WTC11 (cell line): ENCODE data around the gene CPSF4. TPM values are rescaled to one million over a fixed set of nuclear protein-coding genes. Genes with fewer than 3 reads are reported as not detected.

Source experiments
- ATAC-seq: fragments of 200-7000 bp; cut with Tn5 transposase; 2 replicates; pipeline ENCODE4 v1.10.0; 2021; ENCODE audit warnings: mild to moderate bottlenecking, moderate library complexity
- CTCF ChIA-PET: fragments of 300-600 bp; sonication (Branson Sonifier 250); formaldehyde crosslinking; loops from one replicate; lab custom pipeline; 2021; ENCODE audit warnings: antibody characterized with exemption; lab: Charles Lee
- POLR2A ChIA-PET: fragments of 350-600 bp; sonication (Branson Sonifier 250); formaldehyde crosslinking; loops from one replicate; lab custom pipeline; 2021; ENCODE audit warnings: antibody characterized with exemption; lab: Charles Lee
- DNase-seq: peaks from one replicate; pipeline ENCODE4 v3.0.0; 2021; ENCODE audit warnings: low spot score
- H3K27ac Mint-ChIP-seq: 2 replicates; pipeline ENCODE4 v1.8.0; 2021; ENCODE audit warnings: mixed read lengths
- H3K27me3 Mint-ChIP-seq: 2 replicates; pipeline ENCODE4 v1.8.0; 2021; ENCODE audit warnings: low read depth, mild to moderate bottlenecking, moderate library complexity, mixed read lengths
- H3K36me3 Mint-ChIP-seq: 2 replicates; pipeline ENCODE4 v1.8.0; 2021; ENCODE audit warnings: mixed read lengths
- H3K4me1 Mint-ChIP-seq: 2 replicates; pipeline ENCODE4 v1.8.0; 2022; ENCODE audit warnings: mixed read lengths
- H3K4me3 Mint-ChIP-seq: 2 replicates; pipeline ENCODE4 v1.8.0; 2021; ENCODE audit warnings: mild to moderate bottlenecking, moderate library complexity, mixed read lengths
- H3K9me3 Mint-ChIP-seq: 2 replicates; pipeline ENCODE4 v1.8.0; 2021; ENCODE audit warnings: mixed read lengths
- CREB1 ChIP-seq: sonication (generic); formaldehyde crosslinking; IDR thresholded peaks from 2 replicates; pipeline ENCODE4 v1.8.0; 2023; ENCODE audit warnings: mild to moderate bottlenecking, missing genetic modification reagents
- CREM ChIP-seq: sonication (generic); formaldehyde crosslinking; IDR thresholded peaks from 2 replicates; pipeline ENCODE4 v1.8.1; 2022; ENCODE audit warnings: mild to moderate bottlenecking, missing genetic modification reagents, moderate library complexity
- ELF4 ChIP-seq: sonication (generic); formaldehyde crosslinking; IDR thresholded peaks from 2 replicates; pipeline ENCODE4 v1.8.1; 2022; ENCODE audit warnings: low read depth, mild to moderate bottlenecking, moderate library complexity, missing genetic modification reagents
- FOXK1 ChIP-seq: sonication (generic); formaldehyde crosslinking; IDR thresholded peaks from 2 replicates; pipeline ENCODE4 v1.8.0; 2022; ENCODE audit warnings: mild to moderate bottlenecking, moderate library complexity, missing genetic modification reagents
- FOXP1 ChIP-seq: sonication (generic); formaldehyde crosslinking; IDR thresholded peaks from 2 replicates; pipeline ENCODE4 v1.8.0; 2022; ENCODE audit warnings: missing genetic modification reagents, mild to moderate bottlenecking, moderate library complexity, borderline replicate concordance
- GABPB1 ChIP-seq: sonication (generic); formaldehyde crosslinking; IDR thresholded peaks from 2 replicates; pipeline ENCODE4 v1.8.1; 2023; ENCODE audit warnings: mild to moderate bottlenecking, missing genetic modification reagents
- GRHL2 ChIP-seq: fragments of 250-450 bp; sonication (Bioruptor Pico); IDR thresholded peaks from 2 replicates; pipeline ENCODE4 v1.8.0; 2022; ENCODE audit warnings: mild to moderate bottlenecking, moderate library complexity; ENCODE audit not compliant: insufficient replicate concordance, severe bottlenecking
- GTF2I ChIP-seq: fragments of 250-450 bp; sonication (Bioruptor Pico); conservative IDR thresholded peaks from 2 replicates; pipeline ENCODE4 v1.4.0; 2021; ENCODE audit warnings: mild to moderate bottlenecking
- HMGA2 ChIP-seq: fragments of 250-450 bp; sonication (Bioruptor Pico); IDR thresholded peaks from 2 replicates; pipeline ENCODE4 v1.4.0; 2021; ENCODE audit warnings: mild to moderate bottlenecking, moderate library complexity
- IRF2 ChIP-seq: sonication (generic); formaldehyde crosslinking; IDR thresholded peaks from 2 replicates; pipeline ENCODE4 v1.8.0; 2022; ENCODE audit warnings: low read depth, missing genetic modification reagents, borderline replicate concordance
- JAZF1 ChIP-seq: fragments of 250-450 bp; sonication (Bioruptor Pico); IDR thresholded peaks from 2 replicates; pipeline ENCODE4 v1.9.0; 2021; ENCODE audit warnings: moderate library complexity, mild to moderate bottlenecking, inconsistent platforms
- NFYB ChIP-seq: sonication (generic); formaldehyde crosslinking; conservative IDR thresholded peaks from 2 replicates; pipeline ENCODE4 v1.8.0; 2022; ENCODE audit warnings: low read depth, missing genetic modification reagents
- NR1H2 ChIP-seq: sonication (generic); formaldehyde crosslinking; IDR thresholded peaks from 2 replicates; pipeline ENCODE4 v1.9.0; 2021; ENCODE audit warnings: mild to moderate bottlenecking, moderate library complexity, missing genetic modification reagents
- NR2C2 ChIP-seq: sonication (generic); formaldehyde crosslinking; IDR thresholded peaks from 2 replicates; pipeline ENCODE4 v1.8.0; 2022; ENCODE audit warnings: mild to moderate bottlenecking, missing genetic modification reagents
- NR3C1 ChIP-seq: sonication (generic); formaldehyde crosslinking; conservative IDR thresholded peaks from 2 replicates; pipeline ENCODE4 v1.8.1; 2023; ENCODE audit warnings: low read depth, mild to moderate bottlenecking, missing genetic modification reagents
- PRRX2 ChIP-seq: fragments of 250-450 bp; sonication (Bioruptor Pico); IDR thresholded peaks from 2 replicates; pipeline ENCODE4 v1.8.0; 2021; ENCODE audit warnings: mild to moderate bottlenecking
- SOX15 ChIP-seq: fragments of 250-450 bp; sonication (Bioruptor Pico); IDR thresholded peaks from 2 replicates; pipeline ENCODE4 v1.9.0; 2021; ENCODE audit warnings: mild to moderate bottlenecking
- SP1 ChIP-seq: sonication (generic); formaldehyde crosslinking; conservative IDR thresholded peaks from 2 replicates; pipeline ENCODE4 v1.8.1; 2022; ENCODE audit warnings: missing genetic modification reagents
- TCF7 ChIP-seq: sonication (generic); formaldehyde crosslinking; IDR thresholded peaks from 2 replicates; pipeline ENCODE4 v1.8.0; 2022; ENCODE audit warnings: mild to moderate bottlenecking, low read depth, missing genetic modification reagents, moderate library complexity
- TEAD4 ChIP-seq: sonication (generic); formaldehyde crosslinking; IDR thresholded peaks from 2 replicates; pipeline ENCODE4 v1.8.0; 2022; ENCODE audit warnings: mild to moderate bottlenecking, missing genetic modification reagents
- TP53 ChIP-seq: sonication (generic); formaldehyde crosslinking; IDR thresholded peaks from 2 replicates; pipeline ENCODE4 v1.8.1; 2023; ENCODE audit warnings: mild to moderate bottlenecking, missing genetic modification reagents
- ZNF263 ChIP-seq: sonication (generic); formaldehyde crosslinking; IDR thresholded peaks from 2 replicates; pipeline ENCODE4 v1.8.1; 2022; ENCODE audit warnings: low read depth, mild to moderate bottlenecking, moderate library complexity, missing genetic modification reagents
- ZNF423 ChIP-seq: fragments of 250-450 bp; sonication (Bioruptor Pico); IDR thresholded peaks from 2 replicates; pipeline ENCODE4 v2.1.2; 2022; ENCODE audit warnings: mild to moderate bottlenecking, moderate library complexity
- total RNA-seq: library from RNA; stranded (reverse); gene quantifications from 3 replicates; pipeline ENCODE4 v1.2.3, GENCODE V29; 2021
- TF ChIP-seq, protein P1 (sequence below): fragments of 250-450 bp; sonication (Bioruptor Pico); IDR thresholded peaks from 2 replicates; pipeline ENCODE4 v1.8.0; 2021; ENCODE audit warnings: mild to moderate bottlenecking
- TF ChIP-seq, protein P2 (sequence below): sonication (generic); formaldehyde crosslinking; conservative IDR thresholded peaks from 2 replicates; pipeline ENCODE4 v1.8.1; 2023; ENCODE audit warnings: mild to moderate bottlenecking, low read depth, missing genetic modification reagents, moderate library complexity
- TF ChIP-seq, protein P3 (sequence below): sonication (generic); formaldehyde crosslinking; IDR thresholded peaks from 2 replicates; pipeline ENCODE4 v1.8.0; 2022; ENCODE audit warnings: mild to moderate bottlenecking, missing genetic modification reagents
- TF ChIP-seq, protein P4 (sequence below): sonication (generic); formaldehyde crosslinking; IDR thresholded peaks from 2 replicates; pipeline ENCODE4 v1.8.1; 2022; ENCODE audit warnings: mild to moderate bottlenecking, missing genetic modification reagents, moderate library complexity, borderline replicate concordance
- TF ChIP-seq, protein P5 (sequence below): fragments of 200-600 bp; IDR thresholded peaks from 2 replicates; pipeline ENCODE4 v1.8.0; 2022; ENCODE audit warnings: antibody characterized with exemption
- TF ChIP-seq, protein P6 (sequence below): fragments of 250-450 bp; sonication (Bioruptor Pico); IDR thresholded peaks from 2 replicates; pipeline ENCODE4 v1.9.0; 2021; ENCODE audit warnings: mild to moderate bottlenecking

The CPSF4 gene
- total RNA-seq, 1 experiment from 2014 or later = 109 TPM

- TF ChIP-seq, protein P1, sequence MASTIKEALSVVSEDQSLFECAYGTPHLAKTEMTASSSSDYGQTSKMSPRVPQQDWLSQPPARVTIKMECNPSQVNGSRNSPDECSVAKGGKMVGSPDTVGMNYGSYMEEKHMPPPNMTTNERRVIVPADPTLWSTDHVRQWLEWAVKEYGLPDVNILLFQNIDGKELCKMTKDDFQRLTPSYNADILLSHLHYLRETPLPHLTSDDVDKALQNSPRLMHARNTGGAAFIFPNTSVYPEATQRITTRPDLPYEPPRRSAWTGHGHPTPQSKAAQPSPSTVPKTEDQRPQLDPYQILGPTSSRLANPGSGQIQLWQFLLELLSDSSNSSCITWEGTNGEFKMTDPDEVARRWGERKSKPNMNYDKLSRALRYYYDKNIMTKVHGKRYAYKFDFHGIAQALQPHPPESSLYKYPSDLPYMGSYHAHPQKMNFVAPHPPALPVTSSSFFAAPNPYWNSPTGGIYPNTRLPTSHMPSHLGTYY (CRISPR knock-in tag) = no peak
- TF ChIP-seq NR1H2 = no peak
- TF ChIP-seq, protein P2, sequence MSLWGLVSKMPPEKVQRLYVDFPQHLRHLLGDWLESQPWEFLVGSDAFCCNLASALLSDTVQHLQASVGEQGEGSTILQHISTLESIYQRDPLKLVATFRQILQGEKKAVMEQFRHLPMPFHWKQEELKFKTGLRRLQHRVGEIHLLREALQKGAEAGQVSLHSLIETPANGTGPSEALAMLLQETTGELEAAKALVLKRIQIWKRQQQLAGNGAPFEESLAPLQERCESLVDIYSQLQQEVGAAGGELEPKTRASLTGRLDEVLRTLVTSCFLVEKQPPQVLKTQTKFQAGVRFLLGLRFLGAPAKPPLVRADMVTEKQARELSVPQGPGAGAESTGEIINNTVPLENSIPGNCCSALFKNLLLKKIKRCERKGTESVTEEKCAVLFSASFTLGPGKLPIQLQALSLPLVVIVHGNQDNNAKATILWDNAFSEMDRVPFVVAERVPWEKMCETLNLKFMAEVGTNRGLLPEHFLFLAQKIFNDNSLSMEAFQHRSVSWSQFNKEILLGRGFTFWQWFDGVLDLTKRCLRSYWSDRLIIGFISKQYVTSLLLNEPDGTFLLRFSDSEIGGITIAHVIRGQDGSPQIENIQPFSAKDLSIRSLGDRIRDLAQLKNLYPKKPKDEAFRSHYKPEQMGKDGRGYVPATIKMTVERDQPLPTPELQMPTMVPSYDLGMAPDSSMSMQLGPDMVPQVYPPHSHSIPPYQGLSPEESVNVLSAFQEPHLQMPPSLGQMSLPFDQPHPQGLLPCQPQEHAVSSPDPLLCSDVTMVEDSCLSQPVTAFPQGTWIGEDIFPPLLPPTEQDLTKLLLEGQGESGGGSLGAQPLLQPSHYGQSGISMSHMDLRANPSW (CRISPR knock-in tag) = no peak
- TF ChIP-seq IRF2 (CRISPR knock-in tag) = no peak
- TF ChIP-seq NFYB (CRISPR knock-in tag) = no peak
- TF ChIP-seq PRRX2 (CRISPR knock-in tag) = 0 out of 2 replicates have a peak, but pooled peaks have one; percentile 29
- TF ChIP-seq, protein P3, sequence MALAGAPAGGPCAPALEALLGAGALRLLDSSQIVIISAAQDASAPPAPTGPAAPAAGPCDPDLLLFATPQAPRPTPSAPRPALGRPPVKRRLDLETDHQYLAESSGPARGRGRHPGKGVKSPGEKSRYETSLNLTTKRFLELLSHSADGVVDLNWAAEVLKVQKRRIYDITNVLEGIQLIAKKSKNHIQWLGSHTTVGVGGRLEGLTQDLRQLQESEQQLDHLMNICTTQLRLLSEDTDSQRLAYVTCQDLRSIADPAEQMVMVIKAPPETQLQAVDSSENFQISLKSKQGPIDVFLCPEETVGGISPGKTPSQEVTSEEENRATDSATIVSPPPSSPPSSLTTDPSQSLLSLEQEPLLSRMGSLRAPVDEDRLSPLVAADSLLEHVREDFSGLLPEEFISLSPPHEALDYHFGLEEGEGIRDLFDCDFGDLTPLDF (CRISPR knock-in tag) = no peak
- TF ChIP-seq GTF2I (CRISPR knock-in tag) = no peak
- TF ChIP-seq, protein P4, sequence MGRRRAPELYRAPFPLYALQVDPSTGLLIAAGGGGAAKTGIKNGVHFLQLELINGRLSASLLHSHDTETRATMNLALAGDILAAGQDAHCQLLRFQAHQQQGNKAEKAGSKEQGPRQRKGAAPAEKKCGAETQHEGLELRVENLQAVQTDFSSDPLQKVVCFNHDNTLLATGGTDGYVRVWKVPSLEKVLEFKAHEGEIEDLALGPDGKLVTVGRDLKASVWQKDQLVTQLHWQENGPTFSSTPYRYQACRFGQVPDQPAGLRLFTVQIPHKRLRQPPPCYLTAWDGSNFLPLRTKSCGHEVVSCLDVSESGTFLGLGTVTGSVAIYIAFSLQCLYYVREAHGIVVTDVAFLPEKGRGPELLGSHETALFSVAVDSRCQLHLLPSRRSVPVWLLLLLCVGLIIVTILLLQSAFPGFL = 0 out of 2 replicates have a peak, but pooled peaks have one; percentile 53
- TF ChIP-seq TP53 = no peak
- no peak for TF ChIP-seq ELF4
- 0 out of 2 replicates have a peak, but pooled peaks have one; percentile 52 for TF ChIP-seq TCF7 (CRISPR knock-in tag)
- no peak for TF ChIP-seq JAZF1 (CRISPR knock-in tag)
- peak; percentile 99 for TF ChIP-seq GABPB1 (CRISPR knock-in tag)
- TF ChIP-seq HMGA2 = peak; percentile 21; the same call in 1 of the 2 replicates
- peak; percentile 59 for TF ChIP-seq FOXK1 (CRISPR knock-in tag)
- no peak for TF ChIP-seq ZNF423 (CRISPR knock-in tag)
- TF ChIP-seq GRHL2 (CRISPR knock-in tag) = no peak
- no peak for TF ChIP-seq CREM (CRISPR knock-in tag)
- TF ChIP-seq NR2C2 (CRISPR knock-in tag) = peak; percentile 70
- TF ChIP-seq CREB1 (CRISPR knock-in tag) = 0 out of 2 replicates have a peak, but pooled peaks have one; percentile 29
Measured at GRCh38 chr7:99408379-99409191, 30.2 kb upstream of the CPSF4 start, which contains the start of the genes BUD31 and PDAP1 (continued).

DNA sequence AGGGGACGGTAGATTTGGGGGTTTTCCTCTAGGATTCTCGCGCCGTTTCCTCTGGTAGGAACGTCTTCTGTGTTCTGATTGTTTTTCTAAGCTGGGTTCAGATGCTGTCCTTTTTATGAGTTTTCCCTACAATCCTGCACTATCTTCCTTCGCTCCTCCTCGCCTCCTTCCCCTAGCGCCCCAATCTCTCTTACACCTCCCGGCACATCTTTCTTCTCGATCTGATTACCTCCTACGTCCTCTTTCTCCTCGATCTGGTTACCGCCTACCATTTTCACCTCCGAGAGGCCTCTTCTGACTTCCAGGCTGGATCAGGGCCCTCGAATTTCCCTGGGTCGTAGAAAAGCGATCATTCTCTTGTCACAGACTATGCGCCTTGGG, 29.6 kb upstream of the CPSF4 start:
- Mint-ChIP-seq H3K36me3 (peaks cover 39% of the 10 kb centered on the region), H3K9me3 (no peaks in the 10 kb centered on the region), H3K4me1 (peaks cover 18% of the 10 kb centered on the region), H3K27me3 (no peaks in the 10 kb centered on the region), H3K27ac (peak overlapping the region; percentile 99), H3K4me3 (peak overlapping the region; percentile 99)
- no peak for DNase-seq
- ChIA-PET CTCF (interaction anchor here (1.0 to 2.4 kb wide), 6 partner anchors 10 to 531 kb away, joined by 3 to 13 read pairs (median 5); partner anchors contain the start of gene TRRAP), POLR2A (interaction anchor here (0.7 to 2.4 kb wide), 14 partner anchors 9 to 531 kb away, joined by 3 to 37 read pairs (median 4); partner anchors contain the start of genes CPSF4, PTCD1, TRRAP and ZKSCAN5)
- TF ChIP-seq TEAD4 (CRISPR knock-in tag) = no peak
- no peak for TF ChIP-seq NR3C1
- no peak for TF ChIP-seq SP1 (CRISPR knock-in tag)
- no peak for TF ChIP-seq SOX15 (CRISPR knock-in tag)
- TF ChIP-seq, protein P5, sequence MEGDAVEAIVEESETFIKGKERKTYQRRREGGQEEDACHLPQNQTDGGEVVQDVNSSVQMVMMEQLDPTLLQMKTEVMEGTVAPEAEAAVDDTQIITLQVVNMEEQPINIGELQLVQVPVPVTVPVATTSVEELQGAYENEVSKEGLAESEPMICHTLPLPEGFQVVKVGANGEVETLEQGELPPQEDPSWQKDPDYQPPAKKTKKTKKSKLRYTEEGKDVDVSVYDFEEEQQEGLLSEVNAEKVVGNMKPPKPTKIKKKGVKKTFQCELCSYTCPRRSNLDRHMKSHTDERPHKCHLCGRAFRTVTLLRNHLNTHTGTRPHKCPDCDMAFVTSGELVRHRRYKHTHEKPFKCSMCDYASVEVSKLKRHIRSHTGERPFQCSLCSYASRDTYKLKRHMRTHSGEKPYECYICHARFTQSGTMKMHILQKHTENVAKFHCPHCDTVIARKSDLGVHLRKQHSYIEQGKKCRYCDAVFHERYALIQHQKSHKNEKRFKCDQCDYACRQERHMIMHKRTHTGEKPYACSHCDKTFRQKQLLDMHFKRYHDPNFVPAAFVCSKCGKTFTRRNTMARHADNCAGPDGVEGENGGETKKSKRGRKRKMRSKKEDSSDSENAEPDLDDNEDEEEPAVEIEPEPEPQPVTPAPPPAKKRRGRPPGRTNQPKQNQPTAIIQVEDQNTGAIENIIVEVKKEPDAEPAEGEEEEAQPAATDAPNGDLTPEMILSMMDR = no peak
- no peak for TF ChIP-seq NFYB (CRISPR knock-in tag)
- TF ChIP-seq FOXP1 (CRISPR knock-in tag) = no peak
- no peak for TF ChIP-seq ZNF263 (CRISPR knock-in tag)
- TF ChIP-seq, protein P6, sequence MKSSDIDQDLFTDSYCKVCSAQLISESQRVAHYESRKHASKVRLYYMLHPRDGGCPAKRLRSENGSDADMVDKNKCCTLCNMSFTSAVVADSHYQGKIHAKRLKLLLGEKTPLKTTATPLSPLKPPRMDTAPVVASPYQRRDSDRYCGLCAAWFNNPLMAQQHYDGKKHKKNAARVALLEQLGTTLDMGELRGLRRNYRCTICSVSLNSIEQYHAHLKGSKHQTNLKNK (CRISPR knock-in tag) = no peak
- ATAC-seq = no peak
